Smooth muscle cell of the umbilical artery (primary cell): ENCODE results near the gene PRORP. TPM values are rescaled to one million over a fixed set of nuclear protein-coding genes. Genes with fewer than 3 reads are reported as not detected.

Experiments
- total RNA-seq: library from RNA; depleted of rRNA; stranded (reverse); fragments of >200 nt; gene quantifications from 2 replicates; pipeline ENCODE4 v1.2.3, GENCODE V29; 2014

PRORP gene
- total RNA-seq: 27.6 and 35.2 TPM in 2 replicates

GRCh38 chr14:35121887-35122695, at the start of gene PRORP, which contains the start of gene PPP2R3C:
TSS of gene PRORP (plus strand) at chr14:35122552. CDS start at chr14:35123246, 694 bp downstream.
TSS of gene PPP2R3C (minus strand) at chr14:35121990. CDS start at chr14:35121959, 31 bp downstream.

Other genes starting within 250 kb of the PRORP start
- gene BAZ1A, start 247.2 kb upstream of the PRORP start, total RNA-seq: 23.8 and 50.3 TPM in 2 replicates
- gene SRP54, start 139.6 kb upstream of the PRORP start, total RNA-seq: 111 and 134 TPM in 2 replicates
- gene FAM177A1, start 76.3 kb upstream of the PRORP start, total RNA-seq: 53.7 and 70.6 TPM in 2 replicates
- gene PPP2R3C, start 562 bp upstream of the PRORP start, total RNA-seq: 31.9 and 46.9 TPM in 2 replicates
- gene PSMA6, start 169.8 kb downstream of the PRORP start, total RNA-seq: 147 and 279 TPM in 2 replicates